AG20443 (cell line): ENCODE measurements around the gene RNF180.
"Not testable (repeated sequence)": the region's sequence is repeated elsewhere in the genome, so short reads cannot be mapped to it uniquely, and the experiment has no call there.

ENCODE experiments used
- DNase-seq: peaks from one replicate; pipeline ENCODE4 v3.0.0; 2012; ENCODE audit warnings: low spot score, mixed read lengths

The RNF180 gene

DNA sequence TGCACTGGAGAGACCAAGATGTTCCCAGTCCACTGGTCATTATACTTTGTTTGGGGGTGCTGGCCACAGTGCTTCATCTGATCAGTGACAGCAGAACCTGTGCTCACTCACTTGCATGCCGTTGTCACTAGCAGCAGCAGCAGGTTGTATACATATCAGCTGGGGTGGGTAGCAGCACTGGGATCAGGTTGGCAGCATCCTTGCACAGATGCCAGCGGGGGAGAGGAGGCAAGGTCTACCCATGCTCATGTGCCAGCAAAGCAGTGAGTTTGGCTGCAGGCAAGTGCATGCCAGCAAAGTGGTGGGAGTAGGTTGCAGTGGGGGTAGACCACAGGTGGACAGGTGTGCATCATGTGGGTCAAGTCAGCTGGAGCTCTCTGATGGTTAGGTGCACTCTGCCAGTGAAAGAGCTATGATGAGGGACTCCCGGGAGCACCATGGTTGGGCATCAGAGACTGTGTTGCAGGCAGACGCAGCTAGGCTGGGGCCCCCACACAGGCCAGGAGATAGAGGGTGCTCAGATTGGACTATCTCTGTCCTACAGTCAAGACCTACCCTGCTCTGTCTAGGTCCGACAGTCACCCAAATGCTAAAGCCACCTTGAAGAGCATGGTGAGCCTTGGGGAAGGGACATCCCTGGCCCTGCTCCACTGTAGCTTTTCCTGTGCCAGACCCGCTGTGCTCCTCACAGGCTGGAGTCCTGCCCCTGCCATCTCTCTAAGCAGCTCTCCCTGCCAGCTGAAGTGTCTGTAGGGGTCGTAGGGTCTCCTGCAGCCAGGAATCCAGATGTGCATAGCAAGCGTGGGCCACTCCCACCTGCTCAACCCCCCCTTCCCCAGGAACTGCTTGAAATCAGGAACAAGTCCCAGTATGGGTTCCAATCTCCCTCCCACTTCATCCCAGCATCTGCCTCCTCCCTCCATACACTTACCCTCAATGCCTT, 119.8 kb downstream of the RNF180 start:
- DNase-seq, result no peak

- no peak for DNase-seq
These were observed 120.7 kb downstream of the RNF180 start for GRCh38 chr5:64286381-64286780.

DNA sequence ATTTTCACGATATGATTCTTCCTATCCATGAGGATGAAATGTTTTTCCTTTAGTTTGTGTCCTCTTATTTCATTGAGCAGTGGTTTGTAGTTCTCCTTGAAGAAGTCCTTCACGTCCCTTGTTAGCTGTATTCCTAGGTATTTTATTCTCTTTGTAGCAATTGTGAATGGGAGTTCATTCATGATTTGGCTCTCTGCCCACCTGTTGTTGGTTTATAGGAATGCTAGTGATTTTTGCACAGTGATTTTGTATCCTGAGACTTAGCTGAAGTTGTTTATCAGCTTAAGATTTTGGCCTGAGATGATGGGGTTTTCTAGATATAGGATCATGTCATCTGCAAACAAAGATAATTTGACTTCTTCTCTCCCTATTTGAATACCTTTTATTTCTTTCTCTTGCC, 122.9 kb downstream of the RNF180 start:
- DNase-seq, result not testable (repeated sequence)

DNA sequence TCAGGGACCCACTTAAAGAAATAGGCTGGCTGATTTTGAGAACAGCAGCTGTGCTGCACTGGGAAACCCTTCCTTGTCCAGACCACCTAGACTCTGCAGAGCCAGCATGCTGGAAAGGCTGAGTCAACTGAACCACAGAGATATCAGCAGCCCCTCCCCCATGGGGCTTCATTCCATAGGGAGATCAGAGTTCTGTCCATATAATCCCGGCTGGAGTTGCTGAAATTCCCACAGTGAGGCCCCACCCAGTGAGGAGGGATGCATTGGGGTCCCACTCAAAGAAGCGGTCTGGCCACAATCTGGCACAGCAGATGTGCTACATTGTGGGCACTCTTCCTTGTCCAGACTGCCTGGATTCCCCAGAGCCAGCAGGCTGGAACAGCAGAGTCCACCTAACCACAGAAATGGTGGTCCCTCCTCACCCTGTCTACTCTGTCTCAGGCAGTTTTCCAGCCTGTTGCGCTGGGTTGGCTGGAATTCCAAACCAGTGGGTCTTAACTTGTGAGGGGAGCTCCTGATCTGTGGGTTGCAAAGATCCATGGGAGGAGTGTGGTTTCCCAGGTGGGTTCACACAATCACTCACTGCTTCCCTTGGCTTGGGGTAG, 127.1 kb downstream of the RNF180 start:
- no peak for DNase-seq

DNA sequence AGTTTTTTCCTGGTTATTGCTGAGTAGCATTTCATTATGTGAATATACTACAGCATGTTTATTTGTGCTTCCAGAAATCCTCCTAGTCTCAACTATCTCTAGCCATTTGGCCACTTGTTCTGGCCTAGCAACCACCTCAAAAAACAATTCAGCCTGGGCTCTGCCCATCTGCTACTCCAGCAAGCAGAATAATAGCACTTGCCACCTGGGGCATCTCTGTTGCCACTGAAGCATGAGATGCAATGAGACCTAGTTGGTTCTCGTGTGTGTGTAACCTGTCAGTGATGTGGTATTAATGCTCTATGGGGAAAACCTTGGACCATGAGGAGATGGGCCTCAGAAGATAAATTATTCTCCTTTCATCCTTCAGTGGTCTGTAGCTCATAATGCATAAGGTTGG, 129.5 kb downstream of the RNF180 start:
- no peak for DNase-seq

DNA sequence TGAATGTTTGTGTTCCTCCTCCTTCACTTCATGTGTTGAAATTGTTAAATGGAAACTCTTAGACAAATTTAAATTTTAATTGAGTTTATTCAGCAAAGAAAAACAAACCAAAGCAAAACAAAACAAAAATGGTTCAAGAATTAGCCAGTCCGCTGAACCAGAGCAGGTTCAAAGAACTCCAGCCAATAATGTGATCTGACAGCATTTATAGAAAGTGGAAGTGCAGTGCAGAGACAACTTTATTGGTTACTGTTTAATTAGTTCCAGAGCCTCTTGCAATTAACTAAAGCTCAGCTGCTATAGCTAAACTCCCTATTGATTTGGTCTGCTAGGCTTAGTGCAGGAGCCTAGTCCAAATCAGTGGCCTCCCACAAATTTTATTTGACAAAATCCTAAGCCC, 132.9 kb downstream of the RNF180 start:
- no peak for DNase-seq

DNA sequence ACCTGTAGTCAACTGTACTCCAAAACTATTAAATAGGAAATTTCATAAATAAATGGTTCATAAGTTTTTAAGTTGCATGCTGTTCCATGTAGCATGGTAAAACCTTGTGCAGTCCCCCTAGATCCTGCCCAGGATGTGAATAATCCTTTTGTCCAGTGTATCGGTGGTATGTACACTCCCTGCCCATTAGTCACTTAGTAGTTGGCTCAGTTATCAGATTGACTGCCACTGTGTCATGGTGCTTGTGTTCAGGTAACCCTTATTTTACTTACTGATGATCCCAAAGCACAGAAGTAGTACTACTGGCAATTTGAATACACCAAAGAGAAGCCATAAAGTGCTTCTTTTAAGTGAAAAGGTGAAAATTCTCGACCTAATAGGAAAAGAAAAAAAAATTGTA, 134.2 kb downstream of the RNF180 start:
- DNase-seq, result no peak

DNA sequence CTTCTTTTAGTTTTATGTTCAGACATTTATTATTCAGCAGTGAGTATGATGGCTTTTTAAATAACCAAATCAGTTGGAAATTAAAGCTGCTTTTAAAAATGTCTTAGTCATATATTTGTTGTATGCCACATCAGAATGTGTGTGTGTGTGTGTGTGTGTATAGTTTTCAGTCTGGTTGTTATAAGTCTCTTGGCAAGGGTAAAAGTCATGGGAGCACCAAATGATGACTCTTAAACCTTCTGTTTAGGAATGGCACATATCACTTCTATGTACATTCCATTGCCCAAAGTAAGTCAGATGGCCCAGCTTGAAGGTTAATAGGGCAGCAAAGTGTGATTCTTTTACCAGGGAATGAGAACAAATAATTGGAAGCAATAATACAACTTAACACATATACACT, 135.9 kb downstream of the RNF180 start:
- DNase-seq, result no peak

DNA sequence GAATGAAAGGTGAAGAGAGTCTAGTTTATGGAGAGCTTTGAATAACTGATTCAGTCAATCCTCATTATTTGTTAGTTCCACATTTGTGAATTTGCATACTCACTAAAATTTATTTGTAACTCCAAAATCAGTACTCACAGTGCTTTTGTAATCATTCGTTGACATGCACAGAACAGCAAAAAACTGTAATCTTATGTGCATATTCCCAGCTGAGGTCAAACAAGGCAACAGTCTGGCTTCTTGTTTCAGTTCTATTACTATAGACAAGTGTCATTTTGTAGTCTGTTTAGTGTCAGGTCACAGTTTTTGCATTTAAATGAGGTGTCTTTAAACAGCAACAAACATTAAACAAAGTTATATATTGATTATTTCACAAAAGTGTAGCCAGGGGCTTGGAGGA, 142.5 kb downstream of the RNF180 start:
- DNase-seq, result no peak

DNA sequence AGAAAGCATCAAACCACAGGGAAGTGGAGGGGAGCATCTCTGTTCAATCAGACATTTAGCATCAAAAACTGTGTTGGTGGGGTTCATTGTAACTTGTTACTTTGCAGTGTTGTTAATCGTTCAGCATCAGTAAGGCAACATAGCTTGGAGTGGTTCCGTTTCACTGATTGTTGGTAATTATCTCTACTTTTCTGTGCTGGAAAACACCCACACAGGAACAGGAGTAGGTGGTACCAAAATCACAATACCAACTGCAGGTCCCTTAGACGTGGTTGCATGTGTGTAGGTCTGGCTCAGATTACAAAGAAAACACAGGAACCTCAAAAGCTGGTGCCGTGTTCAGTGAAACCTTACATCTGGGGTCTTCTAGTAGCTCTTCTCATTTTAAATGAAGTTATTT, 146.8 kb downstream of the RNF180 start:
- DNase-seq, result no peak

DNA sequence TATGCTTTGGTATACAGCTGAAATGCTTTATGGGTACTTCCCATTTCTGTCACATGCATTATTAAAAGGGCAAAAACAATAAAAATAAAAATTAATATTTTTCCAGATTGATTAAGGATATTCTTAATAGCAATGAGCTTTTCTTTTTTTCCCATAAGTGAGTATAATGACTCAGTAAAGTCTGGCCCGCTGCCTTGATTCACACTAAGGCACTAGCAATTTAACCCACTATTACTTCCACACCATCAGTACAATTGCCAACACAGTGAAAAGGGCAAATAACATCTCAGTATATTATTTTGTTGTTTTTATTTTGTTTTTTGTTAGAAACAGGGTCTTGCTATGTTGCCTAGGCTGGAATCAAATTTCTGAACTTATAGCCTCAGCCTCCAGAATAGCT, 150.1 kb downstream of the RNF180 start:
- DNase-seq, result no peak

DNA sequence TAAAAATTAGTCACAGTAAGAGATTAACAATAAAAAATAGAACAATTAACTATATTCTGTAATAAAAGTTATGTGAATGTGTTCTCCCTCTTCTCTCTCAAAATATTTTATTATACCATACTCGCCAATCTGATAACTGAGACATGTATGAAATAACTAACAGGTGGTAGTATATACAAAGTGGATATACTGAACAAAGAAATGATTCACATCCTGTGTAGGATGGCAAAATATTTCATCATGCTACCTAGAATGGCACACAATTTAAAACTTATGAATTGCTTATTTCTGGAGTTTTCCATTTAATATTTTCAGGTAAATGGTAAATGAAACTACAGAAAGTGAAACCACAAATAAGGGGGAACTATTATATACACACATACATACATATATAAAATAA, 152.5 kb downstream of the RNF180 start:
- no peak for DNase-seq

GRCh38 chr5:64323591-64323990, 157.9 kb downstream of the RNF180 start:
- no peak for DNase-seq

DNA sequence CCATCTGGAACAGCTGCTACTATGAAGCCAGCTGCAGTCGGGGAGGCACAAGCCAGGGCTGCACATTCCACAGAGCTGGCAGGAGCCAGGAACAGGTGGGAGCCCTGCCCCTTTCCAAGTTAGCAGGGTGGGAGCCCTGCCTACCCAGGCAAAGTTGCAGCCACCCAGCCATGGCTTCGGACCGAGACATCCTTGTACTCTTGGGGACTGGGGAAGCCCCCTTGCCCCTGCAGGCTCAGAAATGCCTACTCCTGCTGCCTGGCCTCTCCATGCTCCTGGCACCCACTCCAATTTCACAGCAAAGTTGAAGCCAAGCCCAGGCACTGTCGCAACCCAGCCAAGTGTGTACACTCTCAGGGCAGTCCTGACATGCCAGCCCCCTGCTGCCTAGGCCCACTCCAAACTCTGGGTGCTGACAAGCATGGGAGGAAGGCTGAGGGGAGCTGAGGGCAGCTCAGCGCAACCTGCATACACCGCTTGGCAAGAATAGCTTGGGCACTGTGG, 165.1 kb downstream of the RNF180 start:
- DNase-seq, result no peak

GRCh38 chr5:64331597-64332277, 166.1 kb downstream of the RNF180 start:
- no peak for DNase-seq

GRCh38 chr5:64333886-64334285, 168.2 kb downstream of the RNF180 start:
- DNase-seq, result no peak

GRCh38 chr5:64339769-64340168, 174.1 kb downstream of the RNF180 start:
- no peak for DNase-seq

DNA sequence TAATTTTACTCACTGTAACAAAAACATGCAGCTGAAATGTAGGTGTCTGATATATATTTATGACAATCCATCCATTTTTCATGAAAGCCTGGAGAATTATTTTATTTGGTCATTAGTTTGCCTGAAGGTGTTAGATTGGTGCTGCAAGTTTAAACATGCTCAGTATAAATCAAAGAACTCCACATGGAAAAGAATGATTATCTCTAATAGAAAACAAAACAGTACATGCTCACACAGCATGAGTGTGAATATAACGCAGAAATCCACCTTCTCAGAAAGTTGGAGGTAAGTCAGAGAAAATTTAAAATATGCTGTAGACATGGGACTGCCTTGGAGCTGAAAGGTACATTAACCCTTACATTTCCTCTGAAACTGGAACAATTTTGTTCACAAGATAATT, 174.7 kb downstream of the RNF180 start:
- no peak for DNase-seq

DNA sequence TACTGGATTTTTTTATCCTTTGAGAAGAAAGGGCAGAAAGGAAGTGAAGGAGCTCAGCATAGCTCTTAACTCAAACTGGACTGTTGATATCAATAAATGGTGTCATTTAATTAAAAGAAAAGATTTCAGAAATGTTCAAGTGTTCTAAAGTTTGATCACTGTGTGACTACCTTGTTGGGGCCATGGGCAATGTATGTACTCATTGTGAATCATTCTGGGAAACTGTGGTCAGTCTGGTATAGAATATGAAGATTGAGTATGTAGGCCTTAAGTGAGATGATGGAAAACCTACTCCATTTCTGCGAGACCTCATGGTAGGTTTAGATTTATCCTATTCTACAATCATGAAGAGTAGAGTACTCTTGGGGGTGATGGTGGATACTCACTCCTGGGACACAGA, 175.7 kb downstream of the RNF180 start:
- no peak for DNase-seq

GRCh38 chr5:64344501-64344900, 178.9 kb downstream of the RNF180 start:
- no peak for DNase-seq

GRCh38 chr5:64347309-64347708, 181.7 kb downstream of the RNF180 start:
- no peak for DNase-seq

DNA sequence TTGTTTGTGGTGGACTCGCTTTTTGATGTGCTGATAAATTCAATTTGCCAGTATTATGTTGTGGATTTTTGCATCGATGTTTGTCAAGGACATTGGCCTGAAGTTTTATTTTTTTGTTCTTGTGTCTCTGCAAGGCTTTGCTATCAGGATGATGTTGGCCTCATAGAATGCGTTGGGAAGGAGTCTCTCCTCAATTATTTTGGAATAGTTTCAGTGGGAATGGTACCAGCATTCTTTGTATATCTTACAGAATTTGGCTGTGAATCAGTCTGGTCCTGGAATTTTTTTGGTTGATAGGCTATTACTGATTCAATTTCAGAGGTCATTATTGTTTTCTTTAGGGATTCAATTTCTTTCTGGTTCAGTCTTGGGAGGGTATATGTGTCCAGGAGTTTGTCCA, 198.8 kb downstream of the RNF180 start:
- no peak for DNase-seq

DNA sequence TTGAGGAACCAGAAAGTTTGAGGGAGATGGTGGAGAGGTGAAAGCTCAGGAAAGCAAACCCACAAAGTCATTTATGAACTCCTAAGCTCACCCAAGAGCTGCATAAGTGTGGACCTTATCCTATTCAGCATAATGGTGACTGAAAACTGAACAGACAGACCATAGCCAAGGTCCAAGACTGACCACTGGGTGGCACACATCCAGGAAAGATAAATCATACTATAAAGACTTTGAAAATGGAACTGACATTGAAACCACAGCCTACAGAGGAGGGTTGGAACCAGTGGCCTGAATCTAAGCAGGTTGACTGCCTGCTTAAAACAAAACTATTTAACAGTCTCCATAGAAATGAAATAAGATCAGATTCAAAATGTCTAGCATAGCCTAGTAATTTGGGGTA, 219.1 kb downstream of the RNF180 start:
- no peak for DNase-seq
